ENCODE measurements around the gene TCEAL4. TPM values are rescaled to one million over a fixed set of nuclear protein-coding genes. Genes with fewer than 3 reads are reported as not detected.
"Not testable (repeated sequence)": the region's sequence is repeated elsewhere in the genome, so short reads cannot be mapped to it uniquely, and the experiment has no call there.

The TCEAL4 gene
- total RNA-seq, 3 donors from 2014 or later, result 10.6 to 14.7 (median 10.8) TPM

GRCh38 chrX:103565197-103565596 is 20.1 kb upstream of the TCEAL4 start:
- DNase-seq, result no peak
- no peaks in the 10 kb centered on the region for H3K36me3 Mint-ChIP-seq (ENCODE audit: insufficient read depth)
- no peak overlapping the region for H3K4me3 Mint-ChIP-seq
- no peak for ATAC-seq
- no peaks in the 10 kb centered on the region for H3K27me3 Mint-ChIP-seq (ENCODE audit: low read depth)
- H3K9me3 Mint-ChIP-seq, result no peaks in the 10 kb centered on the region
- H3K4me1 Mint-ChIP-seq (ENCODE audit: low read depth), result no peaks in the 10 kb centered on the region

- no peaks in the 10 kb centered on the region for H3K4me1 Mint-ChIP-seq (ENCODE audit: low read depth)
- no peak for ATAC-seq
- H3K9me3 Mint-ChIP-seq, result no peaks in the 10 kb centered on the region
- DNase-seq, result no peak
- H3K27me3 Mint-ChIP-seq (ENCODE audit: low read depth), result no peaks in the 10 kb centered on the region
- no peak overlapping the region for H3K4me3 Mint-ChIP-seq
- H3K36me3 Mint-ChIP-seq (ENCODE audit: insufficient read depth), result no peaks in the 10 kb centered on the region
Measured at GRCh38 chrX:103565752-103566151, 19.6 kb upstream of the TCEAL4 start.

GRCh38 chrX:103571121-103571520 is 14.2 kb upstream of the TCEAL4 start:
- H3K4me3 Mint-ChIP-seq, result no peak overlapping the region
- H3K9me3 Mint-ChIP-seq, result no peaks in the 10 kb centered on the region
- no peaks in the 10 kb centered on the region for H3K27me3 Mint-ChIP-seq (ENCODE audit: low read depth)
- H3K4me1 Mint-ChIP-seq (ENCODE audit: low read depth), result no peaks in the 10 kb centered on the region
- no peaks in the 10 kb centered on the region for H3K36me3 Mint-ChIP-seq (ENCODE audit: insufficient read depth)
- ATAC-seq, result no peak
- no peak for DNase-seq

GRCh38 chrX:103571726-103572125 is 13.6 kb upstream of the TCEAL4 start:
- Mint-ChIP-seq H3K27me3 (ENCODE audit: low read depth) (no peaks in the 10 kb centered on the region), H3K4me1 (ENCODE audit: low read depth) (no peaks in the 10 kb centered on the region), H3K9me3 (no peaks in the 10 kb centered on the region), H3K4me3 (no peak overlapping the region), H3K36me3 (ENCODE audit: insufficient read depth) (no peaks in the 10 kb centered on the region)
- ATAC-seq (no peak), DNase-seq (no peak)

- H3K9me3 Mint-ChIP-seq, result no peaks in the 10 kb centered on the region
- no peak overlapping the region for H3K4me3 Mint-ChIP-seq
- H3K36me3 Mint-ChIP-seq (ENCODE audit: insufficient read depth), result no peaks in the 10 kb centered on the region
- DNase-seq (no peak), ATAC-seq (no peak)
- no peaks in the 10 kb centered on the region for H3K4me1 Mint-ChIP-seq (ENCODE audit: low read depth)
- no peaks in the 10 kb centered on the region for H3K27me3 Mint-ChIP-seq (ENCODE audit: low read depth)
Measured at GRCh38 chrX:103573202-103573601, 12.1 kb upstream of the TCEAL4 start.

GRCh38 chrX:103584596-103584995 is 719 bp upstream of the TCEAL4 start:
- no peak for ATAC-seq
- peak overlapping the region; percentile 42 for H3K4me3 Mint-ChIP-seq
- H3K36me3 Mint-ChIP-seq (ENCODE audit: insufficient read depth), result no peaks in the 10 kb centered on the region
- no peaks in the 10 kb centered on the region for H3K9me3 Mint-ChIP-seq
- peaks cover 11% of the 10 kb centered on the region for H3K4me1 Mint-ChIP-seq (ENCODE audit: low read depth)
- no peaks in the 10 kb centered on the region for H3K27me3 Mint-ChIP-seq (ENCODE audit: low read depth)
- no peak for DNase-seq

- DNase-seq (no peak), ATAC-seq (peak in 1 of 2 donors; percentile 8)
- no peaks in the 10 kb centered on the region for H3K36me3 Mint-ChIP-seq (ENCODE audit: insufficient read depth)
- no peaks in the 10 kb centered on the region for H3K27me3 Mint-ChIP-seq (ENCODE audit: low read depth)
- H3K9me3 Mint-ChIP-seq, result no peaks in the 10 kb centered on the region
- H3K4me1 Mint-ChIP-seq (ENCODE audit: low read depth), result peaks cover 16% of the 10 kb centered on the region
- H3K4me3 Mint-ChIP-seq, result peak overlapping the region; percentile 87
Measured at GRCh38 chrX:103586314-103586646, 965 bp downstream of the TCEAL4 start.

GRCh38 chrX:103586659-103587058 is 1.3 kb downstream of the TCEAL4 start:
- Mint-ChIP-seq H3K36me3 (ENCODE audit: insufficient read depth) (peaks cover 2% of the 10 kb centered on the region), H3K27me3 (ENCODE audit: low read depth) (no peaks in the 10 kb centered on the region), H3K4me3 (peak overlapping the region; percentile 49), H3K9me3 (no peaks in the 10 kb centered on the region), H3K4me1 (ENCODE audit: low read depth) (peaks cover 16% of the 10 kb centered on the region)
- ATAC-seq, result no peak
- DNase-seq, result no peak

- H3K4me1 Mint-ChIP-seq (ENCODE audit: low read depth); ATAC-seq; H3K4me3 Mint-ChIP-seq; H3K36me3 Mint-ChIP-seq (ENCODE audit: insufficient read depth); H3K27me3 Mint-ChIP-seq (ENCODE audit: low read depth); DNase-seq; H3K9me3 Mint-ChIP-seq: not testable (repeated sequence)
Measured at GRCh38 chrX:103592295-103592694, 7.0 kb downstream of the TCEAL4 start.

- ATAC-seq; H3K27me3 Mint-ChIP-seq (ENCODE audit: low read depth); H3K9me3 Mint-ChIP-seq; H3K4me3 Mint-ChIP-seq; H3K36me3 Mint-ChIP-seq (ENCODE audit: insufficient read depth); DNase-seq; H3K4me1 Mint-ChIP-seq (ENCODE audit: low read depth): not testable (repeated sequence)
Measured at GRCh38 chrX:103595202-103595601, 9.9 kb downstream of the TCEAL4 start.

GRCh38 chrX:103607364-103608305 is 22.3 kb downstream of the TCEAL4 start, which contains the start of gene TCEAL3:
TCEAL3 (plus strand) TSS chrX:103607963; CDS start chrX:103609065, 1,102 bp downstream.
- ATAC-seq, result peak; percentile 71 to 75
- no peaks in the 10 kb centered on the region for H3K36me3 Mint-ChIP-seq (ENCODE audit: insufficient read depth)
- H3K9me3 Mint-ChIP-seq, result no peaks in the 10 kb centered on the region
- no peak for DNase-seq
- peak within 1 kb of the TSS; percentile 79 for H3K4me3 Mint-ChIP-seq
- peaks cover 8% of the 10 kb centered on the region for H3K4me1 Mint-ChIP-seq (ENCODE audit: low read depth)
- no peaks in the 10 kb centered on the region for H3K27me3 Mint-ChIP-seq (ENCODE audit: low read depth)

GRCh38 chrX:103608306-103608963 is 23.1 kb downstream of the TCEAL4 start:
- DNase-seq, result no peak
- Mint-ChIP-seq H3K4me3 (peak overlapping the region; percentile 79), H3K4me1 (ENCODE audit: low read depth) (peaks cover 8% of the 10 kb centered on the region), H3K27me3 (ENCODE audit: low read depth) (no peaks in the 10 kb centered on the region), H3K36me3 (ENCODE audit: insufficient read depth) (no peaks in the 10 kb centered on the region), H3K9me3 (no peaks in the 10 kb centered on the region)
- peak in 1 of 2 donors; percentile 21 for ATAC-seq

- Mint-ChIP-seq H3K9me3 (no peaks in the 10 kb centered on the region), H3K27me3 (ENCODE audit: low read depth) (no peaks in the 10 kb centered on the region), H3K36me3 (ENCODE audit: insufficient read depth) (no peaks in the 10 kb centered on the region), H3K4me1 (ENCODE audit: low read depth) (peaks cover 8% of the 10 kb centered on the region), H3K4me3 (no peak overlapping the region)
- no peak for DNase-seq
- no peak for ATAC-seq
Measured at GRCh38 chrX:103610282-103610681, 25.0 kb downstream of the TCEAL4 start.

GRCh38 chrX:103613362-103613890 is 28.1 kb downstream of the TCEAL4 start:
- no peaks in the 10 kb centered on the region for H3K36me3 Mint-ChIP-seq (ENCODE audit: insufficient read depth)
- no peaks in the 10 kb centered on the region for H3K9me3 Mint-ChIP-seq
- no peak overlapping the region for H3K4me3 Mint-ChIP-seq
- H3K27me3 Mint-ChIP-seq (ENCODE audit: low read depth), result no peaks in the 10 kb centered on the region
- ATAC-seq (no peak), DNase-seq (no peak)
- peaks cover 2% of the 10 kb centered on the region for H3K4me1 Mint-ChIP-seq (ENCODE audit: low read depth)
